CD4-positive, alpha-beta T cell treated with Interleukin-2 at 100 ng/mL for 4 hours (primary cell): Measurements from ENCODE around the gene HOXB3.

Experiments used
- DNase-seq: peaks from one replicate; pipeline ENCODE4 v3.0.0-alpha.2; 2020; ENCODE audit warnings: low spot score

The HOXB3 gene

GRCh38 chr17:48500435-48501426 is 89.3 kb downstream of the HOXB3 start:
- peak; percentile 30 for DNase-seq

GRCh38 chr17:48499735-48500434 is 90.2 kb downstream of the HOXB3 start:
- DNase-seq = no peak

- no peak for DNase-seq
Observed at GRCh38 chr17:48499248-48499647, 90.8 kb downstream of the HOXB3 start.
